Neuronal stem cell (in vitro differentiated cells): ENCODE measurements around the gene AZU1.

Experiments used
- DNase-seq: peaks from one replicate; pipeline ENCODE4 v3.0.0-alpha.2; 2013; ENCODE audit warnings: low spot score
- H2AFZ ChIP-seq: one replicate; pipeline ENCODE4 v1.6.1; 2013; ENCODE audit warnings: mild to moderate bottlenecking, low read length, inconsistent platforms
- H2AK5ac ChIP-seq: 2 replicates; pipeline ENCODE4 v1.6.1; 2013; ENCODE audit warnings: low read depth, mild to moderate bottlenecking, inconsistent platforms, low read length, moderate library complexity, mixed read lengths
- H2BK120ac ChIP-seq: 2 replicates; pipeline ENCODE4 v1.6.1; 2013; ENCODE audit warnings: low read depth, mild to moderate bottlenecking, inconsistent platforms, low read length, moderate library complexity, mixed read lengths
- H2BK12ac ChIP-seq: one replicate; pipeline ENCODE4 v1.6.1; 2013; ENCODE audit warnings: low read length, inconsistent platforms
- H2BK15ac ChIP-seq: 2 replicates; pipeline ENCODE4 v1.6.1; 2013; ENCODE audit warnings: mild to moderate bottlenecking, low read length, inconsistent platforms, mixed read lengths
- H2BK5ac ChIP-seq: one replicate; pipeline ENCODE4 v1.6.1; 2013; ENCODE audit warnings: inconsistent platforms, mild to moderate bottlenecking, low read length, moderate library complexity
- H3K14ac ChIP-seq: one replicate; pipeline ENCODE4 v1.6.1; 2013; ENCODE audit warnings: low read length, inconsistent platforms
- H3K18ac ChIP-seq: 2 replicates; pipeline ENCODE4 v1.6.1; 2013; ENCODE audit warnings: low read length, inconsistent platforms
- H3K23ac ChIP-seq: 2 replicates; pipeline ENCODE4 v1.6.1; 2013; ENCODE audit warnings: low read depth, mild to moderate bottlenecking, mixed read lengths, low read length, inconsistent platforms; ENCODE audit not compliant: poor library complexity
- H3K27ac ChIP-seq: replicated peaks from 3 replicates; pipeline ENCODE4 v1.5.1; 2013; ENCODE audit warnings: low read length, inconsistent platforms
- H3K27me3 ChIP-seq, 3 experiments: 2 replicates each; pipeline ENCODE4 v1.6.1; 2013; ENCODE audit warnings: low read length in 3 of 3, mild to moderate bottlenecking in 2 of 3, inconsistent platforms in 1 of 3, low read depth in 1 of 3, mixed read lengths in 1 of 3, moderate library complexity in 1 of 3; ENCODE audit not compliant: control insufficient read depth in 3 of 3, insufficient read depth in 3 of 3
- H3K36me3 ChIP-seq, 2 donors: replicated peaks in 1 of 2; 2 replicates each; pipeline ENCODE4 v1.6.1; 2013; ENCODE audit warnings: low read length in 2 of 2; ENCODE audit not compliant: control insufficient read depth in 2 of 2, insufficient read depth in 2 of 2
- H3K4ac ChIP-seq: 2 replicates; pipeline ENCODE4 v1.6.1; 2013; ENCODE audit warnings: inconsistent platforms, mild to moderate bottlenecking, low read length, moderate library complexity
- H3K4me1 ChIP-seq, 2 donors: 1 replicate in 1 of 2; 2 replicates in 1 of 2; pipeline ENCODE4 v1.6.1; 2013; ENCODE audit warnings: low read length in 2 of 2, low read depth in 1 of 2; ENCODE audit not compliant: control insufficient read depth in 2 of 2, insufficient read depth in 1 of 2
- H3K4me2 ChIP-seq: one replicate; pipeline ENCODE4 v1.6.1; 2013; ENCODE audit warnings: mild to moderate bottlenecking, low read length, inconsistent platforms; ENCODE audit not compliant: insufficient read depth, poor library complexity, severe bottlenecking
- H3K4me3 ChIP-seq, 2 donors: 2 replicates each; pipeline ENCODE4 v1.5.1; 2013; ENCODE audit warnings: low read length in 2 of 2, mild to moderate bottlenecking in 2 of 2, inconsistent platforms in 1 of 2, moderate library complexity in 1 of 2
- H3K79me1 ChIP-seq: one replicate; pipeline ENCODE4 v1.6.1; 2013; ENCODE audit warnings: low read depth, mild to moderate bottlenecking, inconsistent platforms, low read length, moderate library complexity
- H3K9ac ChIP-seq: one replicate; pipeline ENCODE4 v1.6.1; 2013; ENCODE audit warnings: mild to moderate bottlenecking, low read depth, low read length, inconsistent platforms; ENCODE audit not compliant: poor library complexity
- H3K9me3 ChIP-seq, 2 donors: replicated peaks in 1 of 2; 2 replicates each; pipeline versions ENCODE3 to v1.6.1; 2013; ENCODE audit warnings: low read length in 2 of 2, mild to moderate bottlenecking in 2 of 2, inconsistent platforms in 1 of 2, low read depth in 1 of 2, mixed read lengths in 1 of 2, moderate library complexity in 1 of 2; ENCODE audit not compliant: control insufficient read depth in 2 of 2, insufficient read depth in 1 of 2
- H4K8ac ChIP-seq: one replicate; pipeline ENCODE4 v1.6.1; 2013; ENCODE audit warnings: low read depth, mild to moderate bottlenecking, inconsistent platforms, low read length, moderate library complexity
- H4K91ac ChIP-seq: one replicate; pipeline ENCODE4 v1.6.1; 2013; ENCODE audit warnings: low read length, low read depth, mild to moderate bottlenecking, inconsistent platforms; ENCODE audit not compliant: poor library complexity
- WGBS, 2 donors: extraction: QIAGEN DNeasy Blood & Tissue Kit; methylation state at CpG; one replicate each; pipeline ENCODE4 v1.1.7; 2013; ENCODE audit warnings: missing lambda C conversion rate in 2 of 2, mixed read lengths in 1 of 2; ENCODE audit not compliant: insufficient read length in 2 of 2, insufficient replicate concordance in 1 of 2; ENCODE audit errors: extremely low coverage in 2 of 2; 5-methylcytosine and 5-hydroxymethylcytosine counted together

The AZU1 gene

GRCh38 chr19:807627-808422, 19.8 kb upstream of the AZU1 start:
- 100% methylated on average over 1 of the region's 44 CpGs for WGBS, 2 donors
- peaks cover 0 to under 1% of the 10 kb centered on the region in 2 donors for H3K9me3 ChIP-seq
- no peak overlapping the region for H2BK120ac ChIP-seq
- no peak for DNase-seq
- peaks cover 86 to 94% of the 10 kb centered on the region in 2 donors for H3K36me3 ChIP-seq
- peaks cover 42% of the 10 kb centered on the region for H3K79me1 ChIP-seq
- no peak overlapping the region for H3K27ac ChIP-seq
- H3K23ac ChIP-seq: no peak overlapping the region
- no peak overlapping the region for H2BK15ac ChIP-seq
- H3K14ac ChIP-seq: no peak overlapping the region
- no peak overlapping the region for H2BK5ac ChIP-seq
- H3K18ac ChIP-seq: no peak overlapping the region
- H2BK12ac ChIP-seq: no peak overlapping the region
- H3K9ac ChIP-seq: no peak overlapping the region
- no peak overlapping the region for H2AK5ac ChIP-seq
- no peak overlapping the region for H3K4ac ChIP-seq
- no peak overlapping the region for H2AFZ ChIP-seq
- no peaks in the 10 kb centered on the region for H3K4me1 ChIP-seq
- no peak overlapping the region for H3K4me2 ChIP-seq
- H3K27me3 ChIP-seq: no peaks in the 10 kb centered on the region
- H4K91ac ChIP-seq: no peak overlapping the region
- no peak overlapping the region for H4K8ac ChIP-seq
- H3K4me3 ChIP-seq: no peak overlapping the region

DNA sequence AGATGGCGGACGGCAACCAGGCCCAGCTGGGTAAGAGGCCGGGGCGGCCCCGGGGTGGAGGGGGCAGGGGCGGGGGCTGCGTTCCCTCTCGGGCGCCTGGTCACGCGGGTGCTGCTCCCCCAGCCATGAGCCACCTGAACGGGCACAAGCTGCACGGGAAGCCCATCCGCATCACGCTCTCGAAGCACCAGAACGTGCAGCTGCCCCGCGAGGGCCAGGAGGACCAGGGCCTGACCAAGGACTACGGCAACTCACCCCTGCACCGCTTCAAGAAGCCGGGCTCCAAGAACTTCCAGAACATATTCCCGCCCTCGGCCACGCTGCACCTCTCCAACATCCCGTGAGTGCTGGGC, 19.2 kb upstream of the AZU1 start:
- no peak overlapping the region for H4K8ac ChIP-seq
- no peak overlapping the region for H2BK120ac ChIP-seq
- peaks cover 45% of the 10 kb centered on the region for H3K79me1 ChIP-seq
- H2BK15ac ChIP-seq: no peak overlapping the region
- no peak overlapping the region for H4K91ac ChIP-seq
- WGBS, 2 donors: no CpG with 5 or more reads among the region's 26 CpGs
- no peak overlapping the region for H3K4ac ChIP-seq
- no peak overlapping the region for H3K14ac ChIP-seq
- DNase-seq: no peak
- no peak overlapping the region for H2AK5ac ChIP-seq
- peaks cover 84 to 88% of the 10 kb centered on the region in 2 donors for H3K36me3 ChIP-seq
- H2BK12ac ChIP-seq: no peak overlapping the region
- no peaks in the 10 kb centered on the region for H3K27me3 ChIP-seq
- no peak overlapping the region for H3K23ac ChIP-seq
- H3K4me3 ChIP-seq: no peak overlapping the region
- no peak overlapping the region for H3K9ac ChIP-seq
- H3K18ac ChIP-seq: no peak overlapping the region
- H3K4me2 ChIP-seq: no peak overlapping the region
- H3K27ac ChIP-seq: no peak overlapping the region
- peaks cover 0 to 1% of the 10 kb centered on the region in 2 donors for H3K9me3 ChIP-seq
- H2BK5ac ChIP-seq: no peak overlapping the region
- H2AFZ ChIP-seq: no peak overlapping the region
- H3K4me1 ChIP-seq: no peaks in the 10 kb centered on the region

DNA sequence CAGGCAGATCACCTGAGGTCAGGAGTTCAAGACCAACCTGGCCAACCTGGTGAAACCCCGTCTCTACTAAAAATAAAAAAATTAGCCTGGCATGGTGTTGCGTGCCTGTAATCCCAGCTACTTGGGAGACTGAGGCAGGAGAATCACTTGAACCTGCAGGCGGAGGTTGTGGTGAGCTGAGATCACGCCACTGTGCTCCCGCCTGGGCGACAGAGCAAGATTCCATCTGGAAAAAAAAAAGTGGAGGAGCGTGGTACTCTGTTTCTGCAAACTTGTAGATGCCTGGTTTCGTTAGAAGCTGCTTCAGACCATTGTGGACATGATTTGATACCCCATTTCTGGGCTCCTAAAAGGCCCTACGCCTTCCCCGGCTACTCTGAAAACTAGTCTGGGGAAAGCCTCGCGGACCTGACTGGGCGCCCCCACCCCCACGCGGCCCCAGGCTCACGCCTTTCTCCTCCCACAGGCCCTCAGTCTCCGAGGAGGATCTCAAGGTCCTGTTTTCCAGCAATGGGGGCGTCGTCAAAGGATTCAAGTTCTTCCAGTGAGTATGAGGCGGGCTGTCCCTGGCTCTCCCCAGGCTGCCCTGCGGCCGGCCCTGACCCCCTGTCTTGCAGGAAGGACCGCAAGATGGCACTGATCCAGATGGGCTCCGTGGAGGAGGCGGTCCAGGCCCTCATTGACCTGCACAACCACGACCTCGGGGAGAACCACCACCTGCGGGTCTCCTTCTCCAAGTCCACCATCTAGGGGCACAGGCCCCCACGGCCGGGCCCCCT, 17.4 kb upstream of the AZU1 start:
- H2AK5ac ChIP-seq: no peak overlapping the region
- H3K4me1 ChIP-seq: no peaks in the 10 kb centered on the region
- H2BK5ac ChIP-seq: peak overlapping the region; percentile 66
- H3K14ac ChIP-seq: peak overlapping the region; percentile 38
- no peak overlapping the region for H3K4ac ChIP-seq
- H2BK12ac ChIP-seq: no peak overlapping the region
- no peak for DNase-seq
- H4K8ac ChIP-seq: no peak overlapping the region
- H2BK120ac ChIP-seq: no peak overlapping the region
- H2AFZ ChIP-seq: no peak overlapping the region
- H3K18ac ChIP-seq: no peak overlapping the region
- no peak overlapping the region for H3K4me2 ChIP-seq
- peaks cover 0 to 3% of the 10 kb centered on the region in 2 donors for H3K9me3 ChIP-seq
- H3K4me3 ChIP-seq: no peak overlapping the region
- no peak overlapping the region for H3K9ac ChIP-seq
- no peaks in the 10 kb centered on the region for H3K27me3 ChIP-seq
- no peak overlapping the region for H2BK15ac ChIP-seq
- peaks cover 75 to 85% of the 10 kb centered on the region in 2 donors for H3K36me3 ChIP-seq
- no peak overlapping the region for H3K27ac ChIP-seq
- peaks cover 41% of the 10 kb centered on the region for H3K79me1 ChIP-seq
- no peak overlapping the region for H4K91ac ChIP-seq
- peak overlapping the region; percentile 12 for H3K23ac ChIP-seq
- WGBS, 2 donors: no CpG with 5 or more reads among the region's 30 CpGs

DNA sequence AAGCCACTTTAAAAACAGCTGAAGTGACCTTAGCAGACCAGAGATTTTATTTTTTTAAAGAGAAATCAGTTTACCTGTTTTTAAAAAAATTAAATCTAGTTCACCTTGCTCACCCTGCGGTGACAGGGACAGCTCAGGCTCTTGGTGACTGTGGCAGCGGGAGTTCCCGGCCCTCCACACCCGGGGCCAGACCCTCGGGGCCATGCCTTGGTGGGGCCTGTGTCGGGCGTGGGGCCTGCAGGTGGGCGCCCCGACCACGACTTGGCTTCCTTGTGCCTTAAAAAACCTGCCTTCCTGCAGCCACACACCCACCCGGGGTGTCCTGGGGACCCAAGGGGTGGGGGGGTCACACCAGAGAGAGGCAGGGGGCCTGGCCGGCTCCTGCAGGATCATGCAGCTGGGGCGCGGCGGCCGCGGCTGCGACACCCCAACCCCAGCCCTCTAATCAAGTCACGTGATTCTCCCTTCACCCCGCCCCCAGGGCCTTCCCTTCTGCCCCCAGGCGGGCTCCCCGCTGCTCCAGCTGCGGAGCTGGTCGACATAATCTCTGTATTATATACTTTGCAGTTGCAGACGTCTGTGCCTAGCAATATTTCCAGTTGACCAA, 16.7 kb upstream of the AZU1 start:
- H3K18ac ChIP-seq: no peak overlapping the region
- H2AK5ac ChIP-seq: no peak overlapping the region
- peaks cover 0 to 3% of the 10 kb centered on the region in 2 donors for H3K9me3 ChIP-seq
- no peak for DNase-seq
- H3K14ac ChIP-seq: no peak overlapping the region
- H4K91ac ChIP-seq: no peak overlapping the region
- H2BK12ac ChIP-seq: no peak overlapping the region
- H3K4me1 ChIP-seq: no peaks in the 10 kb centered on the region
- H2AFZ ChIP-seq: no peak overlapping the region
- H2BK5ac ChIP-seq: peak overlapping the region; percentile 66
- no peak overlapping the region for H4K8ac ChIP-seq
- WGBS, 2 donors: no CpG with 5 or more reads among the region's 25 CpGs
- no peaks in the 10 kb centered on the region for H3K27me3 ChIP-seq
- no peak overlapping the region for H3K4me3 ChIP-seq
- no peak overlapping the region for H3K4me2 ChIP-seq
- H3K79me1 ChIP-seq: peaks cover 35% of the 10 kb centered on the region
- H2BK120ac ChIP-seq: no peak overlapping the region
- H2BK15ac ChIP-seq: no peak overlapping the region
- H3K36me3 ChIP-seq: peaks cover 71 to 85% of the 10 kb centered on the region in 2 donors
- no peak overlapping the region for H3K4ac ChIP-seq
- peak overlapping the region; percentile 65 for H3K23ac ChIP-seq
- H3K27ac ChIP-seq: no peak overlapping the region
- H3K9ac ChIP-seq: no peak overlapping the region
